ENCODE data around the gene PRIM2.
"Not testable (repeated sequence)": the region's sequence is repeated elsewhere in the genome, so short reads cannot be mapped to it uniquely, and the experiment has no call there.

- not testable (repeated sequence) for TF ChIP-seq CTCF (IDR thresholded peaks at IDR 0.05; ENCODE audit: poor library complexity, severe bottlenecking); EZH2 (IDR thresholded peaks at IDR 0.05; ENCODE audit: borderline replicate concordance, insufficient read depth, low read length, poor library complexity, severe bottlenecking); MXI1 (conservative IDR thresholded peaks at IDR 0.05; ENCODE audit: poor library complexity, severe bottlenecking); REST (IDR thresholded peaks at IDR 0.05; ENCODE audit: borderline replicate concordance); EP300 (conservative IDR thresholded peaks at IDR 0.05; ENCODE audit: poor library complexity, severe bottlenecking)
Measured at GRCh38 chr6:57472861-57473362, 155.5 kb downstream of the PRIM2 start.

Measured in neural cell (in vitro differentiated cells).